Measurements from ENCODE around the gene FYN. TPM values are rescaled to one million over a fixed set of nuclear protein-coding genes. Genes with fewer than 3 reads are reported as not detected.

The FYN gene
- total RNA-seq, 4 donors from 2014 or later: 16.3 to 288 (median 52.2) TPM

DNA sequence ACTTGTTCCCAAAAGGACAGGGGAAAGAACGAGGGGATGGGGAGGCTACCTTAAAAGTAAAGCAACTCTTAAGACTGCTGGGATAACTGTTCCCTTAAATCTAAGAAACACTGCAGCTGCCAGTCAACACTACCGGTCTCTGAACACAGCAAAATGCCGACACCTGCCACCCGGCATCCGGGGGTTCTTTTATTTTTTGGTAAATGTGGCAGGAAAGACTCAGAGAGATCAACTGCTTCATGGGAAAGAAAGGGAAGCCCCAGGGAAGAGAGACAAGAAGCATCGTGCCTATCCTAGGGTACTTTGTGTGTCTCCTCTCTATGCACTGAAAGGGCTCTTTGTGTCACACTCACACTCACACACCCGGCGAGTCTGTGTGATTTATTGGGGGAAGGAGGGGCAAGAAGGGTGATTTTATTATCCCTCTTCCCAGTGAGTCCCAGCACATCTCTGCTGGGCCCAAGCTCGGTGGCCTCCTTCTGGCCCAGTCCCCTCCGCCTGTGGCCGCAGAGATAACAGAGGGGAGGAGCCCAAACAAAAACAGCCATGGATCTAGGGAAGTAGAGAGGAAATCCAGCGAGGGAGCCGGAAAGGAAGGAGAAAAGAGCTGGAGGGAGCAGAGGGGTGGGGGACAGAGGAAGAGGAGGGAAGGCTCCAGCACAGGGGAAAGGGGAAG, 1.4 kb downstream of the FYN start:
- peak; percentile 8 for DNase-seq
- Histone ChIP-seq H3K27ac (peak overlapping the region; percentile 86 to 90 (median 88)), H3K9me3 (no peaks in the 10 kb centered on the region), H3K27me3 (peaks cover 52% of the 10 kb centered on the region), H3K4me1 (peaks cover 0 to 21% (median 13%) of the 10 kb centered on the region in 4 donors), H3K4me3 (peak overlapping the region; percentile 68 to 82 (median 72)), H3K36me3 (no peaks in the 10 kb centered on the region)
- intact Hi-C loops (cut with DNase I; ENCODE audit: low total_unique reads): loop anchor here (5.0 kb wide), 1 partner anchor 160 kb away; no protein-coding TSS in a partner anchor
- no peak for TF ChIP-seq POLR2A (IDR thresholded peaks at IDR 0.05)
- TF ChIP-seq, protein P1, sequence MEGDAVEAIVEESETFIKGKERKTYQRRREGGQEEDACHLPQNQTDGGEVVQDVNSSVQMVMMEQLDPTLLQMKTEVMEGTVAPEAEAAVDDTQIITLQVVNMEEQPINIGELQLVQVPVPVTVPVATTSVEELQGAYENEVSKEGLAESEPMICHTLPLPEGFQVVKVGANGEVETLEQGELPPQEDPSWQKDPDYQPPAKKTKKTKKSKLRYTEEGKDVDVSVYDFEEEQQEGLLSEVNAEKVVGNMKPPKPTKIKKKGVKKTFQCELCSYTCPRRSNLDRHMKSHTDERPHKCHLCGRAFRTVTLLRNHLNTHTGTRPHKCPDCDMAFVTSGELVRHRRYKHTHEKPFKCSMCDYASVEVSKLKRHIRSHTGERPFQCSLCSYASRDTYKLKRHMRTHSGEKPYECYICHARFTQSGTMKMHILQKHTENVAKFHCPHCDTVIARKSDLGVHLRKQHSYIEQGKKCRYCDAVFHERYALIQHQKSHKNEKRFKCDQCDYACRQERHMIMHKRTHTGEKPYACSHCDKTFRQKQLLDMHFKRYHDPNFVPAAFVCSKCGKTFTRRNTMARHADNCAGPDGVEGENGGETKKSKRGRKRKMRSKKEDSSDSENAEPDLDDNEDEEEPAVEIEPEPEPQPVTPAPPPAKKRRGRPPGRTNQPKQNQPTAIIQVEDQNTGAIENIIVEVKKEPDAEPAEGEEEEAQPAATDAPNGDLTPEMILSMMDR (IDR thresholded peaks at IDR 0.05): no peak
- TF ChIP-seq POLR2AphosphoS5 (IDR thresholded peaks at IDR 0.05): peak in 1 of 3 donors; percentile 9
- no peak for TF ChIP-seq EP300 (IDR thresholded peaks at IDR 0.05; ENCODE audit: low read depth)
- WGBS, 2 donors (ENCODE audit: low coverage in 1 of 2): 4 to 8% methylated on average over 9 to 13 of the region's 13 CpGs
- in situ Hi-C loops (cut with MboI; ENCODE audit: low pct_ligation_motif_present in 1 of 4, low pct_unique_long_range_greater_than_20kb in 1 of 4, low sequenced_read_pairs in 3 of 4): no loop called here

DNA sequence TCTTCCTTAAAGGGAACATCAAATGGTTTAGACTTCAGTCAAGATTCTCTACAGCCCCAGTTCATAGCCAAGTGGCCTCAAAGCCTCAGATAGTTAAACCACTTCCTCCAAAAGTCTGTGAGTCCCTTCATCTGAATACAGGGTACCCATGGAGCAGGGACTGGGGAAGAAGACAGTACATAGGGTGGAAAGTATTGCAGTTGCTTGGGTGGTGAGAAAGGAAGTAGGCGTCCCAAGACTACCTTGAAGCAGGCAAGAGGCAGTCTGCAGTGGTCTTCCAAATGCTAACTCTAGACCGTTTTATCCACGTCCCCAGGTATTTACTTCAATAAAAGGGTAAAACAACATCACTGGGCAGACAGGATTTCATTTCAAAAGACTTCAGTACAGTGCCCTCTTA, 2.0 kb downstream of the FYN start:
- Histone ChIP-seq H3K4me1 (peaks cover 0 to 28% (median 13%) of the 10 kb centered on the region in 4 donors), H3K27ac (peak overlapping the region; percentile 86 to 90 (median 88)), H3K4me3 (peak overlapping the region in 2 of 4 donors; percentile 71 to 82), H3K27me3 (peaks cover 49% of the 10 kb centered on the region), H3K9me3 (no peaks in the 10 kb centered on the region), H3K36me3 (no peaks in the 10 kb centered on the region)
- in situ Hi-C loops (cut with MboI; ENCODE audit: low pct_ligation_motif_present in 1 of 4, low pct_unique_long_range_greater_than_20kb in 1 of 4, low sequenced_read_pairs in 3 of 4): no loop called here
- WGBS, 2 donors (ENCODE audit: low coverage in 1 of 2): 38 to 54% methylated on average over 2 to 3 of the region's 3 CpGs
- intact Hi-C loops (cut with DNase I; ENCODE audit: low total_unique reads): loop anchor here (5.0 kb wide), 1 partner anchor 159 kb away; no protein-coding TSS in a partner anchor
- TF ChIP-seq, protein P1 (IDR thresholded peaks at IDR 0.05): no peak
- TF ChIP-seq POLR2AphosphoS5 (IDR thresholded peaks at IDR 0.05) (peak in 1 of 3 donors; percentile 10), POLR2A (IDR thresholded peaks at IDR 0.05) (peak; percentile 12), EP300 (IDR thresholded peaks at IDR 0.05; ENCODE audit: low read depth) (no peak)
- DNase-seq: no peak

DNA sequence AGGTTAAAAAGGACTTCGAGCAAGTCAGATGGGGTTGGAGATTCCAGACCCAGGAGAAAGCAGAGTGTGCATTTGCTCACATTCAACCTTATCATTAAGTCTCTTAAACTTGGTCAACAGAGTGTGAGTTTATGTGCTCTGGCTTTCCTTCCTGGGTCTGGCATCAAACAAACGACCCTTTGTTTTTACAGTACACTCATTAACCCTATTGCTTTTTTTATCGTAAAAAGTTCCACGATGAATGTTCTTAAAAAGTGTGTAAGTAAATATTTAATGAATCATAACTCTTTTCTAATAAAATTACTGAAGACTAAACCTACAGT, 2.5 kb downstream of the FYN start:
- WGBS, 2 donors (ENCODE audit: low coverage in 1 of 2): 25 to 39% methylated on average over 4 of the region's 4 CpGs
- Histone ChIP-seq H3K27ac (peak overlapping the region in 2 of 4 donors; percentile 86 to 90), H3K4me1 (peaks cover 0 to 28% (median 13%) of the 10 kb centered on the region in 4 donors), H3K9me3 (no peaks in the 10 kb centered on the region), H3K4me3 (peak overlapping the region in 1 of 4 donors; percentile 82), H3K27me3 (peaks cover 44% of the 10 kb centered on the region), H3K36me3 (no peaks in the 10 kb centered on the region)
- TF ChIP-seq POLR2AphosphoS5 (IDR thresholded peaks at IDR 0.05) (no peak), POLR2A (IDR thresholded peaks at IDR 0.05) (no peak)
- intact Hi-C loops (cut with DNase I; ENCODE audit: low total_unique reads) (loop anchor here (5.0 kb wide), 1 partner anchor 158 kb away; no protein-coding TSS in a partner anchor), in situ Hi-C loops (cut with MboI; ENCODE audit: low pct_ligation_motif_present in 1 of 4, low pct_unique_long_range_greater_than_20kb in 1 of 4, low sequenced_read_pairs in 3 of 4) (no loop called here)
- no peak for DNase-seq

DNA sequence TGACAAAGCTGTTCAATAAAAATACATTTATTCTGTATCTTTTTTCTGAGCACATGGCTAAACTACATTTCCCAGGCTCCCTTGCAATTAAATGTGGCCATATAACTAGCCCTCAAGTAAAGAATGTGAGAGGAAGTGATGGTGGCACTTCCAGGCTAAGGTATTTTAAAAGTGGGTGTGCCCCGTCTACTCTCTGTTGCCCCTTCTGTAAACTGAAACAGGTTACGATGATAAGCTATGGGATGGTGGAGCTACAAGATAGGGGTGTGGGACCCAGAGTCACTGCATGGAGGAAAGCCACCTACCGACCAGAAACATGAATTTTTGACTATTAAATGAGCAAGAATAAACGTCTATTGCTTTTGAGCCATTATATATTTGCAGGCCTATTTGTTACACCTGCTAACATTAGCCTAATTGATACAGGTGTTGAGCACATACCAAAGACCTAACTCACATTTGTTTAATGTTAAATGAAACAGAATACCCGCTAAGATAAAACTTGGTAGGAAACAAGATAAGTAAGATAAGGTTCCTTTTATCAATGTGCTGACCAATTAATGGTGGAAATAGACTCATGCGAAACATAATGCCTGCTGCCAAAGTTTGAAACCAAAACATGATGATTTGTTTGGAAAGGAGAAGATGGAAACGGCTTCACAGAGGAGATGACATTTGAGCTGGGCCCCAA, 3.1 kb downstream of the FYN start:
- TF ChIP-seq POLR2AphosphoS5 (IDR thresholded peaks at IDR 0.05) (no peak), POLR2A (IDR thresholded peaks at IDR 0.05) (no peak), EP300 (IDR thresholded peaks at IDR 0.05; ENCODE audit: low read depth) (no peak)
- TF ChIP-seq, protein P1 (IDR thresholded peaks at IDR 0.05): no peak
- no peak for DNase-seq
- no peak overlapping the region for H3K27ac ChIP-seq

More for the DNA sequence above, 3.1 kb downstream of the FYN start:
- in situ Hi-C loops (cut with MboI; ENCODE audit: low pct_ligation_motif_present in 1 of 4, low pct_unique_long_range_greater_than_20kb in 1 of 4, low sequenced_read_pairs in 3 of 4) (no loop called here), intact Hi-C loops (cut with DNase I; ENCODE audit: low total_unique reads) (loop anchor here (5.0 kb wide), 1 partner anchor 158 kb away; no protein-coding TSS in a partner anchor)
- WGBS, 2 donors (ENCODE audit: low coverage in 1 of 2): 39 to 46% methylated on average over 6 to 7 of the region's 7 CpGs
- Histone ChIP-seq H3K4me1 (peaks cover 0 to 28% (median 13%) of the 10 kb centered on the region in 4 donors), H3K4me3 (peak overlapping the region in 1 of 4 donors; percentile 82), H3K9me3 (no peaks in the 10 kb centered on the region), H3K27me3 (peaks cover 39% of the 10 kb centered on the region), H3K36me3 (no peaks in the 10 kb centered on the region)

Measured in transverse colon (tissue), 4 donors.